8988T (cell line): ENCODE results near the gene GALNT2.

Source experiments
- DNase-seq: peaks from one replicate; pipeline ENCODE4 v3.0.0; 2011

GALNT2 gene

GRCh38 chr1:230195199-230195598 is 128.2 kb downstream of the GALNT2 start:
- no peak for DNase-seq

GRCh38 chr1:230196077-230196476 is 129.0 kb downstream of the GALNT2 start:
- no peak for DNase-seq

DNA sequence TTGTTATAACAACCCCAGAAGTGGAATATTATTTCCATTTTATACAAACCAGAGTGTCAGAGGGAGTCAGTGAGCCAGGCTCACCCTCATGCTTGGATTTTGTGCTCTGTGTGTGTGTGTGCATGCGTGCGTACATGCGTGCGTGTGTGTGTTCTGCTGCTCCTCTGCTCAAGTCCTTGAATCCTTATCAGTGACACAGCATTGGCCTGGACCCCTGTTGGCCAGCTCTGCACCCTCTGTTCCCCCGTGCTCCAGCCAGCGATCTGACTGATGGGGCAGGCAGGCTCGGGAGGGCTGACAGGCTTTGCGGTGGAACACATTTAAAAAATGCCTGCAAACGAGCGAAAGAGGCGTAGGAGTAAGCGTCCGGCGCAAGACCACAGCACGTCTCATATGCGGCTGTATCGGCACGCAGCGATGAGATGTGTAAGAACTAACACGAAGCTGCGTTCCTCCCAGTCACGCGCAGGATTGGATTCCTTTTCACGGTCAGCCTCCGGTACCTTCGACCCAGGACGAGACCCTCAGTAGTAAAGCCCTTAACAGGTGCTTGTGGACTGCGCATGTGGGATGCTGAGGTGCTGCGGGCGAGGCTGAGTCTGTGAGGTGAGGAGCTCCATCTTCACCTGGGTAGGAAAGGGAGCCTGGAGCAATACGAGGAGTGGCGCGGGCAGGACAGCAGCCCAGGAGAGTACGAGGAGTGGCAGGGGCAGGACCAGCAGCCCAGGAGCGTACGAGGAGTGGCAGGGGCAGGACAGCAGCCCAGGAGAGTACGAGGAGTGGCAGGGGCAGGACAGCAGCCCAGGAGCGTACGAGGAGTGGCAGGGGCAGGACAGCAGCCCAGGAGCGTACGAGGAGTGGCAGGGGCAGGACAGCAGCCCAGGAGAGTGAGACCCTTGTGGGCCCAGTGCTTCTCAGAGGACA is 130.9 kb downstream of the GALNT2 start:
- DNase-seq: no peak

- no peak for DNase-seq
Observed at GRCh38 chr1:230199034-230199433, 132.0 kb downstream of the GALNT2 start.

DNA sequence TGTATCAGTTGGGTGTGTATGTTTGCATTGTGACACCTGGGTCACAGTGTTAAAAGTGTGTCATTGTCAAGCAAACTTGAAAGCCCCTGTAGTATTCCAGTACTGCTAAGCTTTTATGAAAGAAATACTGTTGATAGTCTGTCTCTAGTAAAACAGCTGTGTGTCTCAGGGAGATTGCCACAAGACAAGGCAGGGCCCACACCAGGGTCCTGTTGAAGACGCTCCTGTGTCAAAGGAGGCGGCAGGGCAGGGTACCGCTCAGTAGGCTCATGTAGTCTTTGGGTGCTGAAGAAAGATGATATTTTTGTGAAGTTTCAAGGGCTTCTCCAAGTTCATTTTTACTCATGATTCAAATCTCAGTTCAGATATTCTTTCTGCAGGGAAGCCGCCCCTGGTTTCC is 132.5 kb downstream of the GALNT2 start:
- DNase-seq: no peak

GRCh38 chr1:230200276-230200675 is 133.2 kb downstream of the GALNT2 start:
- no peak for DNase-seq

GRCh38 chr1:230201445-230201844 is 134.4 kb downstream of the GALNT2 start:
- DNase-seq: no peak

DNA sequence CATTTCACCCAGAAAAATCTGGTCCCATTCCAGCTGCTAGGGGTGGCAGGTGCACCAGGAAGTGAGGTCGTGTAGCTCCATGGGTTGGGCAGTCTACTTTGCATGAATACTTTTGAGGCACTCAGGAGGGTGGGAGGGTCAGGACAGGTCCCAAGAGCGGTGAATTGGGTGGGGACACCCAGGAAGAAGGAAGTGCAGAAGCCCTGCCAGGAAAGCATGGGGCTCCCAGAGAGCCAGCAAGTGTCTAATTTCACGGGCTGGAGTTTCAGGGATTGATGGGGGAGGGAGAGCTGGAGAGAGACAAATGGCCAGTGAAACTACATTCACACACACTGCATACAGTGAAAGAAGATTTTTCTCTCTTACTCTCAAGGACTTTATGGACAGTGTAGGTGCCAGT is 137.8 kb downstream of the GALNT2 start:
- no peak for DNase-seq

DNA sequence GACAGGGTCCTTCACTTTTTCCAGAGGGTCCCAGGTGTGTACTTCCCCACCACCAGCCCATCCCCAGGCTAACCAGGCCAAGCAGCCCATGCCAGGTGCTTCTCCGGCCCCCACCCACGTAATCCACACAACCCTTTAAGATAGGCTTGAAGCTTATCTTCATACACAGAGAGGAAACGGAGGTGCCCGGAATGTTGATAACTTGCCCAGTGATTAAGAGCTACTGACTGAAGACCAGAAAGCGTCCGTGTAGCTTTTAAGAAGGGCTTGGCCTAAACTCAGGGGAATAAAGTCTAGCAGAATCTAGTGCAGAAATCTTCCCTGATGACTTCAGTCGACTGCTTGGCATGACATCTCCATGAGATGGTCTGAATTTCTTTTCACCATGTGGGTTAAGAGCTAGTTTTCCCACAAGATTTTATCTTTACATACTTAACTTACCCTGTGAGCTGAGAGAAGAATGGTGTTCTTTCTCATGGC is 138.7 kb downstream of the GALNT2 start:
- DNase-seq: no peak

GRCh38 chr1:230206207-230206606 is 139.2 kb downstream of the GALNT2 start:
- DNase-seq: no peak

GRCh38 chr1:230206976-230207375 is 139.9 kb downstream of the GALNT2 start:
- no peak for DNase-seq

GRCh38 chr1:230207598-230207997 is 140.6 kb downstream of the GALNT2 start:
- no peak for DNase-seq

GRCh38 chr1:230208619-230209261 is 141.7 kb downstream of the GALNT2 start:
- no peak for DNase-seq

GRCh38 chr1:230210326-230210980 is 143.4 kb downstream of the GALNT2 start:
- DNase-seq: no peak

DNA sequence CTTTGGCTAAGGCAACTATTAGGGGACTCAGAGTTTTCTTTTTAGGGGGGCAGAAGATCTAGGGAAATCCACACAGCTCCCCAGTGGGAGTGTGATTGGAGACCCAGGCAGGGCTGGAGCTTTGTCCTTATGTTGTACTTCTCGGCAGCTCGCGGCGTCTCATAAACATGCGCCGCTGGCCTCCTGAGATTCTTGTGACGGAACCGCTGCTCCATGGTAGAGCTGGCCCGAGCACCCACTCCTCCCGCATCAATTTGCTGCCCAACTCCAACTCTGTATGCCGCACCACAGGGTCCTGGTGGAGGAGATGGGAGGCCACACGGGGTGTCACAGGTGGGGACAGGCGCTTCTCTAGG is 143.9 kb downstream of the GALNT2 start:
- no peak for DNase-seq

DNA sequence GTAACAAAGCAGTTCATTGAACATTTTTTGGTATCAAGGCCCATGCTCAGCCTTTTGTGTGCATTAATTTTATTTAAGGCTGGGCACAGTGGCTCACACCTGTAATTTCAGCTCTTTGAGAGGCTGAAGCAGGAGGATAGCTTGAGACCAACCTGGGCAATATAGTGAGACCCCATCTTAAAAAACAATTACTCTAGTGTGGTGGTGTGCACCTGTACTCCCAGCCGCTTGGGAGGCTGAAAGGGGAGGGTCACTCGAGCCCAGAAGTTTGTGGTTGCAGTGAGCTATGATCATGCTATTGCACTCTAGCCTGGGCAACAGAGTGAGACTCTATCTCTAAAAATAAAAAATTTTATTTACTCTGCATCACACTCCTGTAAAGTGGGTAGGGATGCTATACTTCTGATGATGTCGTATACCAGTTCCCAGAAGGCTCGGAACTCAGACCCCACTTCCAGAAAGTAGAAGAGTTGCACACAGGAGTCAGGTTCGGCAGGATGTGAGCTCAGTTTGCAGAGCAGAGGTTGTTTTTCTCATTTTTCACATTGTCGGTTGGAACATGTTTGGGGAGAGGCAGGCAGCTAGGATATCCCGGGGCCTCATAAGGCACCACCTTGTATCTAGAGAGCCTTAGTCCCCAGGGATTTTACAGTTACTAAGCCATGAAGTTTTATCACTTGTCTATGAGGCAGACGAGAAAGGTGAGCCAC is 144.6 kb downstream of the GALNT2 start:
- DNase-seq: no peak

GRCh38 chr1:230212405-230212936 is 145.4 kb downstream of the GALNT2 start:
- no peak for DNase-seq

DNA sequence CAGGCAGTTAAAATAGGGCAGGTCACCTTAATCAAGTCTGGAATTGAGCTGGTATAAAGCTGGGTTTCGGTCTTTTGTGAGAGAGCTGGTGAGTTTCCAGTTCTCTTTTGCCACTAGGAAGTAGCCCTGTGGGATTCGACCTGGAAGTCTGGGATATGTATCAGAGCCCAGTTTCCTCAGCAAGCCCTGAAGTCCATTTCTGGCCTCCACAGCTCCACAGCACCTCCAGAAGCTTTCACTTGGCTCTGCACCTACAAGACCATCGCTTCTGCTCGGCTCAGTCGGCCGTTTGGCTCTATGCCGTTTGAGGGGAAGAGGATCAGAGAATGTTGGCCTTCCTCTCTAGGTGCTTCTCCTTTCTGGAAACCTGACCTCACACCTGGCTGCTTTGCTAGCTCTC is 148.0 kb downstream of the GALNT2 start:
- DNase-seq: no peak

DNA sequence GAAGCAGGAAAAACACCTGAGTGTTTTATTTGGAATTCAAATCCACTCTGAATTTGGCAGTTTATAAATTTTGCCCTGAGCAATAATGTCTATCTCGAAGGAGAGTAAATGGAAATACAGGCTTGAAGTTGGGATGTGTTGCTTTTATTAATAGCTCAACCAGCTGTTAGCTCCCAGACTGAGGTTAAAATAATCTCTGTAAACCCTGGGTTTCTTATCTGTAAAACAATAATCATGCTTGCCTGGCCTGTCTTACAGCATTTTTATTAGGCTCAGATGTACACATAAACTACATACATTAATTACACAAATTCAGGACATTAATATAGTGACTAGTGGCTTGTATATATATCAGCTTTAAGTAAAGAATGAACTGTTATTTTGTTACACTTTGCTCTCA is 148.5 kb downstream of the GALNT2 start:
- no peak for DNase-seq

DNA sequence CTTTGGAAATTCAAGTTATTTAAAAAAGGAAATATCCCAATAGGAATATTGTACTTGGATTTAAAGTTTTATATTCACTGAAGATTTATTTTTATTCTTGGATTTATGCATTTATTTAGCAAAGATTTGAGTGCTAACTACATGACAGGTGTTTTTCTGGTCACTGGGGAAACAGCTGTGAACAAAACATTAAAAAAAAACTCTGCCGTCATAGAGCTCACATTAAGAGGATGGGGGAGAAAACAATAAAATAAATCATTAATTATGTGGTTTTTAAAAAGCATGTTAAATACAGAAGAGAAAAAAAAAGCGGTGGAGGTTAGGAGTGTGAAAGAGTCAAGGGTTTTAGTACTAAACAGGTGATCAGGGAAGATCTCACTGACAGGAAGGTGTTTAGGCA is 149.9 kb downstream of the GALNT2 start:
- no peak for DNase-seq

DNA sequence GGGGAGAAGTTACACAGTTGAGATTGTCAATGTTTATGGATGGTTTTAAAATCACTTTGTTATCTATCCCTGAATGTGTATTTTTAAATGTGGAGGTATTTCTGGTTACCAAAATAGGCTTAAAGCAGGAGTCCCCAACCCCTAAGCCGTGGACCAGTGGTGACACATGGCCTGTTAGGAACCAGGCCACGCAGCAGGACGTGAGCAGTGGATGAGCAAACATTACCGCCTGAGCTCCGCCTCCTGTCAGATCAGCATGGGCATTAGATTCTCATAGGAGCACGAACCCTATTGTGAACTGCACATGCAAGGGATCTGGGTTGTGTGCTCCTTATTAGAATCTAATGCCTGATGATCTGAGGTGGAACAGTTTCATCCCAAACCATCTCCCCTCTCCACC is 151.6 kb downstream of the GALNT2 start:
- DNase-seq: no peak

GRCh38 chr1:230219174-230220067 is 152.4 kb downstream of the GALNT2 start:
- DNase-seq: no peak
